Stimulated activated CD8-positive, alpha-beta memory T cell treated with anti-CD3 and anti-CD28 coated beads, Interleukin-7, amount 100 ng/mL, for 1 hour (primary cell): Measurements from ENCODE around the gene GPR160.

Experiments used
- DNase-seq, 2 donors: peaks; one replicate each; pipeline ENCODE4 v3.0.0-alpha.2; 2020; ENCODE audit warnings: low read depth in 2 of 2

The GPR160 gene

GRCh38 chr3:170027233-170028102 lies 10.3 kb upstream of the GPR160 start:
- no peak for DNase-seq

- no peak for DNase-seq
Measured at GRCh38 chr3:170033489-170033888, 4.3 kb upstream of the GPR160 start.

- DNase-seq = peak in 1 of 2 donors; percentile 10
Measured at GRCh38 chr3:170038434-170039110, 777 bp downstream of the GPR160 start.

GRCh38 chr3:170040418-170040817 lies 2.6 kb downstream of the GPR160 start:
- DNase-seq = no peak

- DNase-seq = no peak
Measured at GRCh38 chr3:170043506-170043905, 5.7 kb downstream of the GPR160 start.

- DNase-seq = no peak
Measured at GRCh38 chr3:170044271-170044670, 6.5 kb downstream of the GPR160 start.

- no peak for DNase-seq
Measured at GRCh38 chr3:170044795-170045244, 7.0 kb downstream of the GPR160 start.

GRCh38 chr3:170046269-170047132 lies 8.7 kb downstream of the GPR160 start:
- DNase-seq = no peak

- DNase-seq = no peak
Measured at GRCh38 chr3:170047133-170047404, 9.3 kb downstream of the GPR160 start.

- DNase-seq = no peak
Measured at GRCh38 chr3:170049146-170050000, 11.6 kb downstream of the GPR160 start.

GRCh38 chr3:170050753-170051152 lies 13.0 kb downstream of the GPR160 start:
- DNase-seq = no peak

- DNase-seq = no peak
Measured at GRCh38 chr3:170052398-170052797, 14.6 kb downstream of the GPR160 start.

- DNase-seq = no peak
Measured at GRCh38 chr3:170054204-170054603, 16.4 kb downstream of the GPR160 start.

GRCh38 chr3:170055209-170055608 lies 17.4 kb downstream of the GPR160 start:
- no peak for DNase-seq

- DNase-seq = no peak
Measured at GRCh38 chr3:170056710-170057454, 19.1 kb downstream of the GPR160 start.

- DNase-seq = no peak
Measured at GRCh38 chr3:170057550-170057949, 19.8 kb downstream of the GPR160 start.

GRCh38 chr3:170058127-170058526 lies 20.3 kb downstream of the GPR160 start:
- no peak for DNase-seq

- DNase-seq = no peak
Measured at GRCh38 chr3:170059447-170059846, 21.7 kb downstream of the GPR160 start.

- no peak for DNase-seq
Measured at GRCh38 chr3:170062068-170062467, 24.3 kb downstream of the GPR160 start.

GRCh38 chr3:170062769-170063168 lies 25.0 kb downstream of the GPR160 start:
- DNase-seq = no peak

- no peak for DNase-seq
Measured at GRCh38 chr3:170063691-170064090, 25.9 kb downstream of the GPR160 start.
